OCI-LY7 (cell line): ENCODE measurements around the gene NDUFAF5. TPM values are rescaled to one million over a fixed set of nuclear protein-coding genes. Genes with fewer than 3 reads are reported as not detected.

Experiments
- BruUV-seq: library from RNA; stranded (reverse); fragments of 400-500 nt; replicated peaks from 2 replicates; lab custom pipeline; 2021; lab: Mats Ljungman, UMichigan
- CTCF ChIA-PET: fragments of 300-600 bp; sonication (Branson Sonifier 250); formaldehyde crosslinking; loops from one replicate; lab custom pipeline; 2022; ENCODE audit warnings: antibody characterized with exemption; ENCODE audit not compliant: unreplicated experiment; lab: Charles Lee
- POLR2A ChIA-PET: fragments of 300-600 bp; sonication (Branson Sonifier 250); formaldehyde crosslinking; loops from one replicate; lab custom pipeline; 2022; ENCODE audit warnings: antibody characterized with exemption; lab: Charles Lee
- DNase-seq: peaks from one replicate; pipeline ENCODE4 v3.0.0-alpha.2; 2015; ENCODE audit warnings: low spot score
- H2AFZ ChIP-seq: fragments of 200-600 bp; sonication (generic), shearing (Covaris generic); 2 replicates; pipeline ENCODE4 v1.6.1; 2014; ENCODE audit warnings: mild to moderate bottlenecking, antibody characterized with exemption, low read length, moderate library complexity
- H3K27ac ChIP-seq: fragments of 200-600 bp; sonication (generic); 2 replicates; pipeline ENCODE4 v1.5.1; 2014; ENCODE audit warnings: mixed run types, low read depth, mild to moderate bottlenecking, moderate library complexity, low read length, inconsistent platforms; ENCODE audit not compliant: poor library complexity, severe bottlenecking
- H3K36me3 ChIP-seq: fragments of 200-600 bp; sonication (generic); 2 replicates; pipeline ENCODE4 v1.6.1; 2014; ENCODE audit warnings: mild to moderate bottlenecking, antibody characterized with exemption, low read length, moderate library complexity, mixed read lengths; ENCODE audit not compliant: insufficient read depth
- H3K4me1 ChIP-seq: fragments of 200-600 bp; sonication (generic); 2 replicates; pipeline ENCODE4 v1.5.1; 2014; ENCODE audit warnings: mild to moderate bottlenecking, low read length; ENCODE audit not compliant: insufficient read depth, poor library complexity, severe bottlenecking
- H3K4me2 ChIP-seq: fragments of 200-600 bp; sonication (generic); 2 replicates; pipeline ENCODE4 v1.6.1; 2014; ENCODE audit warnings: mild to moderate bottlenecking, low read length
- H3K4me3 ChIP-seq: fragments of 200-600 bp; sonication (generic); 2 replicates; pipeline ENCODE4 v1.5.1; 2014; ENCODE audit warnings: mild to moderate bottlenecking, low read depth, low read length; ENCODE audit not compliant: poor library complexity, severe bottlenecking
- H3K79me2 ChIP-seq: fragments of 200-600 bp; sonication (generic); 2 replicates; pipeline ENCODE4 v1.6.1; 2016; ENCODE audit warnings: low read depth, mild to moderate bottlenecking, low read length, moderate library complexity, mixed read lengths; ENCODE audit not compliant: insufficient read depth
- H3K9me2 ChIP-seq: fragments of 200-600 bp; sonication (generic); 2 replicates; pipeline ENCODE4 v1.6.1; 2016; ENCODE audit warnings: mild to moderate bottlenecking, low read length, mixed read lengths; ENCODE audit not compliant: insufficient read depth
- H3K9me3 ChIP-seq: fragments of 200-600 bp; sonication (generic); 2 replicates; pipeline ENCODE4 v1.6.1; 2014; ENCODE audit warnings: mild to moderate bottlenecking, mixed run types, low read length, mixed read lengths
- H4K20me1 ChIP-seq: fragments of 200-600 bp; sonication (generic); 2 replicates; pipeline ENCODE4 v1.6.1; 2014; ENCODE audit warnings: mild to moderate bottlenecking, antibody characterized with exemption, low read length, moderate library complexity, mixed read lengths; ENCODE audit not compliant: insufficient read depth
- EZH2phosphoT487 ChIP-seq: fragments of 200-600 bp; sonication (generic); IDR thresholded peaks from 2 replicates; pipeline ENCODE4 v1.6.1; 2018; ENCODE audit warnings: low read depth, borderline replicate concordance, mild to moderate bottlenecking, mixed run types, antibody characterized with exemption, low read length, moderate library complexity, mixed read lengths
- intact Hi-C: fragments of 100-400 bp; cut with micrococcal nuclease; formaldehyde crosslinking; loops from one replicate; pipeline ENCODE4 v1.10.0; 2022; ENCODE audit not compliant: unreplicated experiment
- total RNA-seq, 2 experiments: library from RNA; depleted of rRNA in 1 of 2; stranded (reverse); fragments of >200 nt in 1 of 2; shearing (Covaris generic) in 1 of 2; gene quantifications; 2 replicates each; pipeline ENCODE4 v1.2.3, GENCODE V29; 2014 to 2022
- TF ChIP-seq, protein P1 (sequence below): fragments of 200-600 bp; sonication (generic); conservative IDR thresholded peaks from 2 replicates; pipeline ENCODE4 v1.5.1; 2014; ENCODE audit warnings: mild to moderate bottlenecking, antibody characterized with exemption, low read length, moderate library complexity, mixed read lengths

Gene NDUFAF5
- total RNA-seq, 2 experiments from 2014 or later, result 27.3 to 35.4 TPM

DNA sequence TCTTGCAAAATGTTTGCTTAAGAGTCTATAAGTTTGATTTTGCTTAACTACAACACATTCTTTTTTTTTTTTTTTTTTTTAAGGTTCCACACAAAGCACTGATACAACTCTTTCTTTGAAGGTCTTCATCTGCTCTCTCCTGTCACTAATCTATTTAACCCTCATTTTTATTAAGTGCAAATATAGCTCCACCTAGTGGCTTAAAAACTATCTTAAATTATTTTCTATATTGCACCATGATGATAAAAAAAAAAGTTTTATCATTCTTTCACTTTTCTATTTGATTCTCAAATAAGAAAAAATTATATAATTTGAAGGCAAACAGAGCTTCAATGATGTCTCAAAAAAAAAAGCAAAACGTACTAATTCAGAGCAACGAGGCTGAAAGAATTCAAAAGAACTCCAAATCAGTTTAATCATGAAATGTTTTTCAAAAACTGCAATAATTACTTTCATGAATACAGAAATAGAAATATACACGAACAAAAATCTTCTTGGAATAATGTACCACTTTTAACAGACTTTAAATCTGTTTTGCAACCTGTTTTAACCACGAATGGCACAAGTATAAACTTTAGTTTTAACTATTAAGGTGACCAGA is 12.9 kb upstream of the NDUFAF5 start:
- POLR2A ChIA-PET, result interaction anchor here (0.6 to 1.1 kb wide), 10 partner anchors 9 to 390 kb away, joined by 3 to 5 read pairs (median 3); partner anchors contain the start of genes ESF1 and NDUFAF5
- no TSS peak for BruUV-seq
- H3K27ac ChIP-seq, result no peak overlapping the region
- DNase-seq, result peak; percentile 56
- peaks cover 99% of the 10 kb centered on the region for H3K36me3 ChIP-seq
- no peak overlapping the region for H3K4me3 ChIP-seq
- peaks cover 19% of the 10 kb centered on the region for H4K20me1 ChIP-seq
- H2AFZ ChIP-seq, result no peak overlapping the region
- no peaks in the 10 kb centered on the region for H3K9me2 ChIP-seq
- CTCF ChIA-PET, result no interaction called here
- H3K79me2 ChIP-seq, result no peaks in the 10 kb centered on the region
- no peaks in the 10 kb centered on the region; the same call in 1 of the 2 replicates for H3K9me3 ChIP-seq
- TF ChIP-seq, protein P1, sequence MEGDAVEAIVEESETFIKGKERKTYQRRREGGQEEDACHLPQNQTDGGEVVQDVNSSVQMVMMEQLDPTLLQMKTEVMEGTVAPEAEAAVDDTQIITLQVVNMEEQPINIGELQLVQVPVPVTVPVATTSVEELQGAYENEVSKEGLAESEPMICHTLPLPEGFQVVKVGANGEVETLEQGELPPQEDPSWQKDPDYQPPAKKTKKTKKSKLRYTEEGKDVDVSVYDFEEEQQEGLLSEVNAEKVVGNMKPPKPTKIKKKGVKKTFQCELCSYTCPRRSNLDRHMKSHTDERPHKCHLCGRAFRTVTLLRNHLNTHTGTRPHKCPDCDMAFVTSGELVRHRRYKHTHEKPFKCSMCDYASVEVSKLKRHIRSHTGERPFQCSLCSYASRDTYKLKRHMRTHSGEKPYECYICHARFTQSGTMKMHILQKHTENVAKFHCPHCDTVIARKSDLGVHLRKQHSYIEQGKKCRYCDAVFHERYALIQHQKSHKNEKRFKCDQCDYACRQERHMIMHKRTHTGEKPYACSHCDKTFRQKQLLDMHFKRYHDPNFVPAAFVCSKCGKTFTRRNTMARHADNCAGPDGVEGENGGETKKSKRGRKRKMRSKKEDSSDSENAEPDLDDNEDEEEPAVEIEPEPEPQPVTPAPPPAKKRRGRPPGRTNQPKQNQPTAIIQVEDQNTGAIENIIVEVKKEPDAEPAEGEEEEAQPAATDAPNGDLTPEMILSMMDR, result peak; percentile 86
- no peak for TF ChIP-seq EZH2phosphoT487
- H3K4me2 ChIP-seq, result no peak overlapping the region
- H3K4me1 ChIP-seq, result no peaks in the 10 kb centered on the region
- intact Hi-C loops, result loop anchor here (5.0 kb wide), 4 partner anchors 225 to 850 kb away; no protein-coding TSS in a partner anchor

DNA sequence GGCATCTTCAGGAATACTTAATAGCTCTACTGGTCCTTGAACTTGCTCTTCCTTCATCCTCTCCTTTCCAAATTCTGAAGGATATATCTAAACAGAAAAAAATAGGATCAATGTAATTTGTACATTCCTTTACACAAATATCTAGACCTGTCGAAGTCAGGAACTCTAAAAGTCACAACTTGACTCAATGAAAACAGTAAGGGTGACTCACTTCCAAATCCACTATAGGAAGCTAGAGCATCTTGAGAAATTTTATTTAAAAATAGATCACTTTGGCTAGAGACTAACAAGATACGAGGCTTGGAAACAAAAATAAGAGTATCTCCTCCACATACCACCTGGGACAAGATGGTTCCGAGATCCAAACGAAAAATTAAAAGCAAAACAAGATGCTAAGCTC is 12.3 kb upstream of the NDUFAF5 start:
- intact Hi-C loops, result loop anchor here (5.0 kb wide), 4 partner anchors 225 to 850 kb away; no protein-coding TSS in a partner anchor
- H4K20me1 ChIP-seq, result peaks cover 23% of the 10 kb centered on the region
- DNase-seq, result no peak
- H3K4me3 ChIP-seq, result no peak overlapping the region
- no peaks in the 10 kb centered on the region for H3K9me3 ChIP-seq
- peaks cover 99% of the 10 kb centered on the region for H3K36me3 ChIP-seq
- ChIA-PET CTCF (no interaction called here), POLR2A (interaction anchor here (0.5 to 1.1 kb wide), 3 partner anchors 20 to 127 kb away, joined by 3 read pairs; no protein-coding TSS in a partner anchor)
- no peaks in the 10 kb centered on the region for H3K9me2 ChIP-seq
- H3K4me2 ChIP-seq, result no peak overlapping the region
- BruUV-seq, result no TSS peak
- TF ChIP-seq EZH2phosphoT487, result no peak
- TF ChIP-seq, protein P1, result no peak
- no peaks in the 10 kb centered on the region for H3K4me1 ChIP-seq
- H2AFZ ChIP-seq, result no peak overlapping the region
- no peak overlapping the region for H3K27ac ChIP-seq
- no peaks in the 10 kb centered on the region for H3K79me2 ChIP-seq

- POLR2A ChIA-PET, result interaction anchor here (0.7 to 1.3 kb wide), 2 partner anchors 127 to 164 kb away, joined by 3 read pairs; no protein-coding TSS in a partner anchor
- intact Hi-C loops, result no loop called here
These were observed 9.0 kb upstream of the NDUFAF5 start for GRCh38 chr20:13775867-13776266.

More at GRCh38 chr20:13775867-13776266, 9.0 kb upstream of the NDUFAF5 start:
- no peak for DNase-seq
- H3K9me3 ChIP-seq, result no peaks in the 10 kb centered on the region
- peaks cover 28% of the 10 kb centered on the region for H4K20me1 ChIP-seq
- H3K4me2 ChIP-seq, result no peak overlapping the region
- BruUV-seq, result TSS peak; percentile 6
- H2AFZ ChIP-seq, result no peak overlapping the region
- no peak overlapping the region for H3K4me3 ChIP-seq
- CTCF ChIA-PET, result no interaction called here
- H3K4me1 ChIP-seq, result peaks cover 18% of the 10 kb centered on the region
- no peak for TF ChIP-seq EZH2phosphoT487
- TF ChIP-seq, protein P1, result no peak
- H3K27ac ChIP-seq, result no peak overlapping the region
- H3K79me2 ChIP-seq, result peaks cover 5% of the 10 kb centered on the region; the same call in 1 of the 2 replicates
- no peaks in the 10 kb centered on the region for H3K9me2 ChIP-seq
- H3K36me3 ChIP-seq, result peaks cover 95% of the 10 kb centered on the region
